Lower leg skin (tissue), 4 donors: Measurements from ENCODE around the gene POU6F1. TPM values are rescaled to one million over a fixed set of nuclear protein-coding genes. Genes with fewer than 3 reads are reported as not detected.

Experiments used
- DNase-seq, 2 donors: peaks; one replicate each; pipeline ENCODE4 v3.0.0-alpha.2; 2019; ENCODE audit warnings: low spot score in 2 of 2
- H3K4me3 ChIP-seq: fragments of 200-600 bp; sonication (generic); 2 replicates; pipeline ENCODE4 v1.5.1; 2017; ENCODE audit warnings: mild to moderate bottlenecking, low read depth; ENCODE audit not compliant: poor library complexity, severe bottlenecking
- POLR2A ChIP-seq, 2 donors: fragments of 450-650 bp; IDR thresholded peaks; one replicate each; pipeline ENCODE4 v1.6.1; 2016 to 2017; ENCODE audit warnings: antibody characterized with exemption in 2 of 2, mild to moderate bottlenecking in 1 of 2, moderate library complexity in 1 of 2
- WGBS, 2 donors: methylation state at CpG; one replicate each; pipeline ENCODE4 v1.1.5; 2018; 5-methylcytosine and 5-hydroxymethylcytosine counted together
- intact Hi-C: fragments of 100-400 bp; cut with DNase I; formaldehyde crosslinking; loops from one replicate; pipeline ENCODE4 v1.15.0; 2023; ENCODE audit warnings: low total_unique reads
- total RNA-seq, 4 donors: library from RNA; depleted of rRNA; stranded (reverse); fragments of >200 nt; gene quantifications; one replicate each; pipeline ENCODE4 v1.1.0, GENCODE V29; 2016
- TF ChIP-seq, protein P1 (sequence below), 3 donors: fragments of 450-650 bp; IDR thresholded peaks; one replicate each; pipeline ENCODE4 v1.5.1; 2016; ENCODE audit warnings: antibody characterized with exemption in 3 of 3, mild to moderate bottlenecking in 3 of 3, moderate library complexity in 2 of 3

The POU6F1 gene
- total RNA-seq, 4 donors from 2014 or later, result 5.5 to 20.2 (median 10.6) TPM

DNA sequence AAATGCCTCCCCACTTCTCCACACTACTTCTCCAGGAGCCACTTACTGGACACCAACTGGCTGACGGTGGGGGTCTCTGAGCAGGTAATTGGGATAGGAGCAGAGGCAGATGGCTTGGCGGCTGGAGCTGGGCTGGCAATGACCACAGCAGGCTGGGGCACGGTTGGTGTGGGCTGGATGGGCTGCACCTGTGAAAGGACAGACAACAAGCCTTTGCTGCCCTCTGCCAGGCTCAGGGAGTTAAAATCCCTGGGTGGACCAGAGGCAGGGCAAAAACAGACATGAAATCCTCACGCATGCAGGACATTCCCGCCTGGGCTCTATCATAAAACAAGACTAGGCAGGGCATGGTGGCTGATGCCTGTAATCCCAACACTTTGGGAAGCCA, 25.6 kb downstream of the POU6F1 start:
- intact Hi-C loops, result no loop called here
- WGBS, 2 donors, result 89 to 93% methylated on average over 5 of the region's 5 CpGs
- no peak for TF ChIP-seq POLR2A (IDR thresholded peaks at IDR 0.05)
- DNase-seq, result no peak
- H3K4me3 ChIP-seq, result no peak overlapping the region

DNA sequence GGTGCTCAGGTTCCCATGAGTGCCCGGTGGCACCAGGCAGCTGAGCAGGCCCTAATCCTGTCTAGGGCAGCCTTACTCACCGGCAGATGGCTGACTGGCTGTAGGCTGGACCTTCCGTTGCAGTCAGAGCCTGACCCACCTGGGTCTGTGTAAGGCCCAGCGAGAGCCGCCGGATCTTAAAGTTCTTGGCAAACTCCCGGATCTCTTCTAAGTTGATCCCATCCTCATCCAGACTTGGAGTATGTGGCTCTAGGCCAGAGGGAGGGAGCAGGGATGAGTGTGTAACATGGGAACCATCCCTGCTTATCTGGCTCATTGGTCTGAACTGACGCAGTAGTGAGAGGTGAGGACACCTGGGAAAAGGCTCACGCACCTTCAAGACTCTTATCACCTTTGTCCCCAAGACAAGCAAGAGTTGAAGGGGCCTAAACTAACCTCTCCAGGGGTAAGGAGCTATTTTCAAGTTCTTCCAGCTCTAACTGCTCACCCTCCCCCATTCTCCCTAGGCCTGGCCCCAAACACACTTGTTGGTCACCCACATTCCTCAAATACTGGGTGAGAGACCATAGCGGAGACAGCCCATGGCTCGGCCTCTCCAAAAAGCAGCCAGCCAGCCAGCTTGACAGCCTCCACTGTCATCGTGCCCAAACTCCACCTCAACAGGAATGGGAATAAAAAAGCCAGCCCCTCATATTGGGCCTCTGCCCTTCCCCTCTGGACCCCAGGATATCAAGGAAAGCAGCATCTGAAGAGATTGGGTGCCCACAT, 26.2 kb downstream of the POU6F1 start:
- 91 to 94% methylated on average over 12 of the region's 12 CpGs for WGBS, 2 donors
- no peak for TF ChIP-seq POLR2A (IDR thresholded peaks at IDR 0.05)
- TF ChIP-seq, protein P1, sequence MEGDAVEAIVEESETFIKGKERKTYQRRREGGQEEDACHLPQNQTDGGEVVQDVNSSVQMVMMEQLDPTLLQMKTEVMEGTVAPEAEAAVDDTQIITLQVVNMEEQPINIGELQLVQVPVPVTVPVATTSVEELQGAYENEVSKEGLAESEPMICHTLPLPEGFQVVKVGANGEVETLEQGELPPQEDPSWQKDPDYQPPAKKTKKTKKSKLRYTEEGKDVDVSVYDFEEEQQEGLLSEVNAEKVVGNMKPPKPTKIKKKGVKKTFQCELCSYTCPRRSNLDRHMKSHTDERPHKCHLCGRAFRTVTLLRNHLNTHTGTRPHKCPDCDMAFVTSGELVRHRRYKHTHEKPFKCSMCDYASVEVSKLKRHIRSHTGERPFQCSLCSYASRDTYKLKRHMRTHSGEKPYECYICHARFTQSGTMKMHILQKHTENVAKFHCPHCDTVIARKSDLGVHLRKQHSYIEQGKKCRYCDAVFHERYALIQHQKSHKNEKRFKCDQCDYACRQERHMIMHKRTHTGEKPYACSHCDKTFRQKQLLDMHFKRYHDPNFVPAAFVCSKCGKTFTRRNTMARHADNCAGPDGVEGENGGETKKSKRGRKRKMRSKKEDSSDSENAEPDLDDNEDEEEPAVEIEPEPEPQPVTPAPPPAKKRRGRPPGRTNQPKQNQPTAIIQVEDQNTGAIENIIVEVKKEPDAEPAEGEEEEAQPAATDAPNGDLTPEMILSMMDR (IDR thresholded peaks at IDR 0.05), result no peak
- DNase-seq, result no peak
- intact Hi-C loops, result no loop called here
- H3K4me3 ChIP-seq, result no peak overlapping the region

DNA sequence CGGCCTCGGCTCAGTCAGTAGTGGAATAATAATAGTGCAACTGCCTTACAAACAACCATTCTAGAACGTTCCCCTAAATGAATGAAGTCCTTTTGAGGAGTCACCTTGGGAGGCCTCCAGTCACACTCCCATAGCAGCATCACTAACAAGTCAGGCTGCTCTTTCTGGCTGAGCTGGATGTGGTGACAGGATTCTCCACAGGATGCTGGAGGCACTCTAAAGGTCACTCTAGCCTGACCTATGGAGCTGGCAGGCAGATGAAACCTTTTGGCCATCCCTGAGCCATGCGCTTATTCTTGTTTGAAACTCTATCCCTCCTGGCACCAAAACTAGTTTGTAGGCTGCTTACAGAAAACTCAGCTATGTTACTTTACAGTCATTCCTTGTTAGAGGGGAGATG, 27.0 kb downstream of the POU6F1 start:
- WGBS, 2 donors, result 80 to 86% methylated on average over 4 of the region's 4 CpGs
- DNase-seq, result no peak
- no peak for TF ChIP-seq POLR2A (IDR thresholded peaks at IDR 0.05)
- TF ChIP-seq, protein P1 (IDR thresholded peaks at IDR 0.05), result no peak
- intact Hi-C loops, result no loop called here
- H3K4me3 ChIP-seq, result no peak overlapping the region

DNA sequence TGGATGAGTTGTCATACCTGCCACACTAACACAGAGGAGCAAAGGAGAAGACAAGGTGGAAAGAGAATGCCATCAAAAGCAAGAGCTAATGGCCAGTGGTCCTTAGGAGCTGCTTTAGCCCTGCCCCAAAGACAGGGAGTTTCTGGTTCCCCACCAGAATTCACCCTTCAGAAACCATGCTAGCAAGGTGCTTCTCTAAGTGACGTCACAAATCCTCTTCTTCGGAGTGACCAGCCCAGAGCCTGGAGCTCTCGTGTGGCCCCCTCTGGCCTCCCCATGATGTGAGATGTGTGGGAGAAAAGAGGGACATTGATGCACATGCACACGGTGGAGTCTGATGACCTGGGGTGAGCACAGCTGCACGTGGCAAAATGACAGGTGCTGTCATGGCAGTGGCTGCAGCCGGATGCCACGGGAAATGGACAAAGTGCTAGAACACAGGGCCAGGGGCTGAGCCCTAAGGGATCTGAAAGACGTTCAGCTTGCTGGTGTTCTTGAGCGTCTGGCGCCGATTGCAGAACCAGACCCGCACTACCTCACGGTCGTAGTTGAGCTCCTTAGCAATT, 28.0 kb downstream of the POU6F1 start:
- H3K4me3 ChIP-seq, result no peak overlapping the region
- no peak for TF ChIP-seq POLR2A (IDR thresholded peaks at IDR 0.05)
- TF ChIP-seq, protein P1 (IDR thresholded peaks at IDR 0.05), result no peak
- DNase-seq, result no peak
- intact Hi-C loops, result no loop called here
- 87 to 89% methylated on average over 14 of the region's 14 CpGs for WGBS, 2 donors

DNA sequence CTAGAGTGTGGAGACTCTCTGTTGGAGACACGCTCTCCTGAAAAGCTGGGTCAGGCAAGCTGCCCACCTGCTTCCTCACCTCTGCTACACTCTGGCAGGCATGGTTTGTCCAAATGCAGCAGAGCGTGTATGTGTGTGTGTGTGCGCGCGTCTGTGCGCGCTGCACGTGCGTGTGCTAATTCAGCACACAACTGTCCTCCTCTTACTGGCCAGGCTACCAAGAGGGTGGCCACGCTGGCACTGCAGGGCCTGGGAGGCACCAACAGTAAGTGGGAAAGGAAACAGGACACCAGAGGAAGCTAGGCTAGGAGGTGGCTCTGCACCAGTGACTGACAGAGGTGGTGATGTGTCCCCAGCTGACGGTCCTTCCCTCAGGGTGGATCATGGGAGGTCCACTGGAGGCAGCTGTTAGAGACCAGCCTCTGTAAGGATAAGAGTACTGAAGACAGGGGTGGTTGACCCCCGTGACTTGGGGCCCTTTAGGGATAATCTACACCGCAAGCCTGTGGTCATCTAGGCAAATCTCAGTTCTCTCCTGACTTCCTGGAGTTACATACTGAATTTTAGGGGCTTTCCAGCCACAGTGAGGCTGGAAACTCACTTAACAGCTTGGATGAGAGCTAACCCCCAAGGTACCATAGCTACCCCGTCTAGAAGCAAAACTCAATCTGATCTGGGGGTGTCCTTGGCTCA, 29.4 kb downstream of the POU6F1 start:
- 89 to 90% methylated on average over 14 of the region's 14 CpGs for WGBS, 2 donors
- H3K4me3 ChIP-seq, result no peak overlapping the region
- intact Hi-C loops, result no loop called here
- no peak for DNase-seq
- TF ChIP-seq, protein P1 (IDR thresholded peaks at IDR 0.05), result no peak
- no peak for TF ChIP-seq POLR2A (IDR thresholded peaks at IDR 0.05)

DNA sequence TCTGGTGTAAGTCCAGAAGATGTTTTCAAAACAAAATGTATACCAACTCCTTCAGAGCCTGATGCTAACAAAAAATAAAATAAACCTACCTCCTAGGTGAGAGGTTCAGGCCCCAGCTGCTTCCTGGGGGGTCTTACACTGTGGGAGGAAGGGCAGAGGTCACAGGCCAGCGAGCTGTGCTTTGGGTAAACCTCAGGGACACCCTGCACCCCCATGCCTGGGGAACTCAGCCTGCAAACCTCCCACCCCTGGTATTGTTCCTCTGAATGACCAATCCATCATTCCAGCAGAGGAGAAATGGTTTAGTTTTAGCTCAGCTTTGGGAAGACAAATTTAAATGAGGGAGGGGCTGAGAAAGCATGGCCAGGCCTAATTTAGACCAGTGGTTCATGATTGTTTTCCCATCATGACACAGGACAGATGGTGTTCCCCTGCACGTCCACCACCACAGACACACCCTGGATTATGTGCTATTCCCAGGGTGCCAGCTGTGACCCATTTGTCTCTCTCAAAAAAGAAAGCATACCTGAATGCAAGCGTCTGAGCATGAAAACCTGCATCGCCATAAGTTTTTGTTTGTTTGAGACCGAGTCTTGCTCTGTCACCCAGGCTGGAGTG, 30.4 kb downstream of the POU6F1 start:
- intact Hi-C loops, result no loop called here
- WGBS, 2 donors, result 76 to 80% methylated on average over 5 of the region's 5 CpGs
- no peak overlapping the region for H3K4me3 ChIP-seq
- TF ChIP-seq, protein P1 (IDR thresholded peaks at IDR 0.05), result no peak
- TF ChIP-seq POLR2A (IDR thresholded peaks at IDR 0.05), result no peak
- no peak for DNase-seq
